ENCODE data around the gene FHOD3.

Gene FHOD3

GRCh38 chr18:36469461-36469860 is 171.9 kb downstream of the FHOD3 start:
- H3K9me3 ChIP-seq (ENCODE audit: low read length) = no peaks in the 10 kb centered on the region
- no peak overlapping the region for H3K27ac ChIP-seq (ENCODE audit: low read depth, low read length)
- H3K27me3 ChIP-seq (ENCODE audit: control insufficient read depth in 1 of 2, insufficient read depth in 2 of 2, low read length in 2 of 2) = no peaks in the 10 kb centered on the region
- H3K4me3 ChIP-seq (ENCODE audit: low read depth in 1 of 2, low read length in 2 of 2) = no peak overlapping the region
- H3K36me3 ChIP-seq (ENCODE audit: insufficient read depth, low read length) = no peaks in the 10 kb centered on the region
- H3K9ac ChIP-seq (ENCODE audit: low read length) = no peak overlapping the region
- no peaks in the 10 kb centered on the region for H3K4me1 ChIP-seq (ENCODE audit: insufficient read depth, low read length)

- Histone ChIP-seq H3K9me3 (ENCODE audit: low read length) (no peaks in the 10 kb centered on the region), H3K27ac (ENCODE audit: low read depth, low read length) (no peak overlapping the region), H3K27me3 (ENCODE audit: control insufficient read depth in 1 of 2, insufficient read depth in 2 of 2, low read length in 2 of 2) (no peaks in the 10 kb centered on the region), H3K4me1 (ENCODE audit: insufficient read depth, low read length) (no peaks in the 10 kb centered on the region), H3K36me3 (ENCODE audit: insufficient read depth, low read length) (no peaks in the 10 kb centered on the region), H3K9ac (ENCODE audit: low read length) (no peak overlapping the region), H3K4me3 (ENCODE audit: low read depth in 1 of 2, low read length in 2 of 2) (no peak overlapping the region)
Measured at GRCh38 chr18:36470896-36471295, 173.4 kb downstream of the FHOD3 start.

- no peak overlapping the region for H3K4me3 ChIP-seq (ENCODE audit: low read depth in 1 of 2, low read length in 2 of 2)
- no peaks in the 10 kb centered on the region for H3K36me3 ChIP-seq (ENCODE audit: insufficient read depth, low read length)
- H3K9me3 ChIP-seq (ENCODE audit: low read length) = no peaks in the 10 kb centered on the region
- no peak overlapping the region for H3K27ac ChIP-seq (ENCODE audit: low read depth, low read length)
- H3K4me1 ChIP-seq (ENCODE audit: insufficient read depth, low read length) = no peaks in the 10 kb centered on the region
- no peaks in the 10 kb centered on the region for H3K27me3 ChIP-seq (ENCODE audit: control insufficient read depth in 1 of 2, insufficient read depth in 2 of 2, low read length in 2 of 2)
- no peak overlapping the region for H3K9ac ChIP-seq (ENCODE audit: low read length)
Measured at GRCh38 chr18:36471393-36471792, 173.9 kb downstream of the FHOD3 start.

GRCh38 chr18:36476433-36476832 is 178.9 kb downstream of the FHOD3 start:
- H3K4me1 ChIP-seq (ENCODE audit: insufficient read depth, low read length) = no peaks in the 10 kb centered on the region
- H3K9ac ChIP-seq (ENCODE audit: low read length) = no peak overlapping the region
- no peaks in the 10 kb centered on the region for H3K9me3 ChIP-seq (ENCODE audit: low read length)
- no peaks in the 10 kb centered on the region for H3K27me3 ChIP-seq (ENCODE audit: control insufficient read depth in 1 of 2, insufficient read depth in 2 of 2, low read length in 2 of 2)
- H3K4me3 ChIP-seq (ENCODE audit: low read depth in 1 of 2, low read length in 2 of 2) = no peak overlapping the region
- no peak overlapping the region for H3K27ac ChIP-seq (ENCODE audit: low read depth, low read length)
- no peaks in the 10 kb centered on the region for H3K36me3 ChIP-seq (ENCODE audit: insufficient read depth, low read length)

GRCh38 chr18:36477776-36478175 is 180.3 kb downstream of the FHOD3 start:
- Histone ChIP-seq H3K4me3 (ENCODE audit: low read depth in 1 of 2, low read length in 2 of 2) (no peak overlapping the region), H3K9ac (ENCODE audit: low read length) (no peak overlapping the region), H3K4me1 (ENCODE audit: insufficient read depth, low read length) (no peaks in the 10 kb centered on the region), H3K9me3 (ENCODE audit: low read length) (no peaks in the 10 kb centered on the region), H3K27me3 (ENCODE audit: control insufficient read depth in 1 of 2, insufficient read depth in 2 of 2, low read length in 2 of 2) (no peaks in the 10 kb centered on the region), H3K27ac (ENCODE audit: low read depth, low read length) (no peak overlapping the region), H3K36me3 (ENCODE audit: insufficient read depth, low read length) (no peaks in the 10 kb centered on the region)

GRCh38 chr18:36481201-36481657 is 183.7 kb downstream of the FHOD3 start:
- Histone ChIP-seq H3K9me3 (ENCODE audit: low read length) (no peaks in the 10 kb centered on the region), H3K4me1 (ENCODE audit: insufficient read depth, low read length) (no peaks in the 10 kb centered on the region), H3K36me3 (ENCODE audit: insufficient read depth, low read length) (no peaks in the 10 kb centered on the region), H3K27me3 (ENCODE audit: control insufficient read depth in 1 of 2, insufficient read depth in 2 of 2, low read length in 2 of 2) (no peaks in the 10 kb centered on the region), H3K9ac (ENCODE audit: low read length) (no peak overlapping the region), H3K27ac (ENCODE audit: low read depth, low read length) (no peak overlapping the region), H3K4me3 (ENCODE audit: low read depth in 1 of 2, low read length in 2 of 2) (no peak overlapping the region)

GRCh38 chr18:36481935-36482334 is 184.4 kb downstream of the FHOD3 start:
- no peaks in the 10 kb centered on the region for H3K9me3 ChIP-seq (ENCODE audit: low read length)
- H3K9ac ChIP-seq (ENCODE audit: low read length) = no peak overlapping the region
- H3K4me1 ChIP-seq (ENCODE audit: insufficient read depth, low read length) = no peaks in the 10 kb centered on the region
- no peaks in the 10 kb centered on the region for H3K36me3 ChIP-seq (ENCODE audit: insufficient read depth, low read length)
- H3K27me3 ChIP-seq (ENCODE audit: control insufficient read depth in 1 of 2, insufficient read depth in 2 of 2, low read length in 2 of 2) = no peaks in the 10 kb centered on the region
- no peak overlapping the region for H3K4me3 ChIP-seq (ENCODE audit: low read depth in 1 of 2, low read length in 2 of 2)
- no peak overlapping the region for H3K27ac ChIP-seq (ENCODE audit: low read depth, low read length)

- H3K9me3 ChIP-seq (ENCODE audit: low read length) = no peaks in the 10 kb centered on the region
- H3K9ac ChIP-seq (ENCODE audit: low read length) = no peak overlapping the region
- no peaks in the 10 kb centered on the region for H3K27me3 ChIP-seq (ENCODE audit: control insufficient read depth in 1 of 2, insufficient read depth in 2 of 2, low read length in 2 of 2)
- no peaks in the 10 kb centered on the region for H3K4me1 ChIP-seq (ENCODE audit: insufficient read depth, low read length)
- H3K36me3 ChIP-seq (ENCODE audit: insufficient read depth, low read length) = no peaks in the 10 kb centered on the region
- H3K27ac ChIP-seq (ENCODE audit: low read depth, low read length) = no peak overlapping the region
- H3K4me3 ChIP-seq (ENCODE audit: low read depth in 1 of 2, low read length in 2 of 2) = no peak overlapping the region
Measured at GRCh38 chr18:36484591-36484990, 187.1 kb downstream of the FHOD3 start.

- H3K4me3 ChIP-seq (ENCODE audit: low read depth in 1 of 2, low read length in 2 of 2) = no peak overlapping the region
- H3K4me1 ChIP-seq (ENCODE audit: insufficient read depth, low read length) = no peaks in the 10 kb centered on the region
- H3K9me3 ChIP-seq (ENCODE audit: low read length) = no peaks in the 10 kb centered on the region
- no peak overlapping the region for H3K27ac ChIP-seq (ENCODE audit: low read depth, low read length)
- H3K36me3 ChIP-seq (ENCODE audit: insufficient read depth, low read length) = no peaks in the 10 kb centered on the region
- H3K27me3 ChIP-seq (ENCODE audit: control insufficient read depth in 1 of 2, insufficient read depth in 2 of 2, low read length in 2 of 2) = no peaks in the 10 kb centered on the region
- H3K9ac ChIP-seq (ENCODE audit: low read length) = no peak overlapping the region
Measured at GRCh38 chr18:36485772-36486171, 188.3 kb downstream of the FHOD3 start.

GRCh38 chr18:36488131-36488530 is 190.6 kb downstream of the FHOD3 start:
- H3K4me3 ChIP-seq (ENCODE audit: low read depth in 1 of 2, low read length in 2 of 2) = no peak overlapping the region
- no peaks in the 10 kb centered on the region for H3K4me1 ChIP-seq (ENCODE audit: insufficient read depth, low read length)
- no peak overlapping the region for H3K27ac ChIP-seq (ENCODE audit: low read depth, low read length)
- no peak overlapping the region for H3K9ac ChIP-seq (ENCODE audit: low read length)
- no peaks in the 10 kb centered on the region for H3K9me3 ChIP-seq (ENCODE audit: low read length)
- no peaks in the 10 kb centered on the region for H3K36me3 ChIP-seq (ENCODE audit: insufficient read depth, low read length)
- H3K27me3 ChIP-seq (ENCODE audit: control insufficient read depth in 1 of 2, insufficient read depth in 2 of 2, low read length in 2 of 2) = no peaks in the 10 kb centered on the region

GRCh38 chr18:36490897-36491296 is 193.4 kb downstream of the FHOD3 start:
- no peak overlapping the region for H3K4me3 ChIP-seq (ENCODE audit: low read depth in 1 of 2, low read length in 2 of 2)
- H3K36me3 ChIP-seq (ENCODE audit: insufficient read depth, low read length) = no peaks in the 10 kb centered on the region
- no peaks in the 10 kb centered on the region for H3K4me1 ChIP-seq (ENCODE audit: insufficient read depth, low read length)
- no peak overlapping the region for H3K9ac ChIP-seq (ENCODE audit: low read length)
- H3K27me3 ChIP-seq (ENCODE audit: control insufficient read depth in 1 of 2, insufficient read depth in 2 of 2, low read length in 2 of 2) = no peaks in the 10 kb centered on the region
- no peaks in the 10 kb centered on the region for H3K9me3 ChIP-seq (ENCODE audit: low read length)
- no peak overlapping the region for H3K27ac ChIP-seq (ENCODE audit: low read depth, low read length)

GRCh38 chr18:36492604-36493329 is 195.3 kb downstream of the FHOD3 start:
- no peaks in the 10 kb centered on the region for H3K27me3 ChIP-seq (ENCODE audit: control insufficient read depth in 1 of 2, insufficient read depth in 2 of 2, low read length in 2 of 2)
- no peak overlapping the region for H3K4me3 ChIP-seq (ENCODE audit: low read depth in 1 of 2, low read length in 2 of 2)
- no peaks in the 10 kb centered on the region for H3K36me3 ChIP-seq (ENCODE audit: insufficient read depth, low read length)
- H3K9me3 ChIP-seq (ENCODE audit: low read length) = no peaks in the 10 kb centered on the region
- no peak overlapping the region for H3K9ac ChIP-seq (ENCODE audit: low read length)
- no peaks in the 10 kb centered on the region for H3K4me1 ChIP-seq (ENCODE audit: insufficient read depth, low read length)
- H3K27ac ChIP-seq (ENCODE audit: low read depth, low read length) = no peak overlapping the region

All from muscle layer of colon (tissue), 2 donors.